IMR-90 (cell line): ENCODE results near the gene TMEM209. TPM values are rescaled to one million over a fixed set of nuclear protein-coding genes. Genes with fewer than 3 reads are reported as not detected.

Experiments used
- ATAC-seq: fragments of 200-7000 bp; cut with Tn5 transposase; 2 replicates; pipeline ENCODE4 v1.9.1; 2020; ENCODE audit warnings: low read depth, mild to moderate bottlenecking, moderate library complexity
- BruUV-seq: library from RNA; stranded (reverse); fragments of 400-500 nt; replicated peaks from 2 replicates; lab custom pipeline; 2021; lab: Mats Ljungman, UMichigan
- CTCF ChIA-PET: fragments of 300-600 bp; formaldehyde crosslinking; extraction: SDS; loops from one replicate; lab custom pipeline; 2021; ENCODE audit warnings: antibody characterized with exemption; lab: Yijun Ruan, JAX
- POLR2A ChIA-PET: fragments of 300-600 bp; sonication (Branson Sonifier 250); formaldehyde crosslinking; loops from one replicate; lab custom pipeline; 2022; ENCODE audit warnings: antibody characterized with exemption; ENCODE audit not compliant: unreplicated experiment; lab: Charles Lee
- DNase-seq: peaks from one replicate; pipeline ENCODE4 v3.0.0; 2013
- H2AFZ ChIP-seq: replicated peaks from 2 replicates; pipeline ENCODE3; 2013; ENCODE audit warnings: low read length, mild to moderate bottlenecking; ENCODE audit not compliant: poor library complexity
- H2AK5ac ChIP-seq: 2 replicates; pipeline ENCODE4 v1.6.1; 2013; ENCODE audit warnings: low read depth, low read length, inconsistent platforms
- H2AK9ac ChIP-seq: replicated peaks from 2 replicates; pipeline ENCODE3; 2013; ENCODE audit warnings: mild to moderate bottlenecking, low read depth, low read length, moderate library complexity; ENCODE audit not compliant: poor library complexity
- H2BK120ac ChIP-seq: 2 replicates; pipeline ENCODE4 v1.6.1; 2013; ENCODE audit warnings: low read depth, low read length, inconsistent platforms
- H2BK15ac ChIP-seq: 3 replicates; pipeline ENCODE4 v1.6.1; 2013; ENCODE audit warnings: low read depth, low read length, inconsistent platforms
- H2BK20ac ChIP-seq: 2 replicates; pipeline ENCODE4 v1.6.1; 2013; ENCODE audit warnings: low read depth, mild to moderate bottlenecking, inconsistent platforms, low read length, moderate library complexity
- H2BK5ac ChIP-seq: 2 replicates; pipeline ENCODE4 v1.6.1; 2013; ENCODE audit warnings: mild to moderate bottlenecking, low read depth, low read length, inconsistent platforms; ENCODE audit not compliant: poor library complexity, severe bottlenecking
- H3K14ac ChIP-seq: replicated peaks from 2 replicates; pipeline ENCODE4 v1.6.1; 2013; ENCODE audit warnings: low read depth, low read length, inconsistent platforms
- H3K18ac ChIP-seq: 2 replicates; pipeline ENCODE4 v1.6.1; 2013; ENCODE audit warnings: low read depth, low read length, control low read depth
- H3K23ac ChIP-seq: 2 replicates; pipeline ENCODE4 v1.6.1; 2013; ENCODE audit warnings: low read depth, low read length, inconsistent platforms
- H3K27ac ChIP-seq: 2 replicates; pipeline ENCODE4 v1.5.1; 2013; ENCODE audit warnings: mild to moderate bottlenecking, control low read depth, low read length; ENCODE audit not compliant: insufficient read depth
- H3K27me3 ChIP-seq: 2 replicates; pipeline ENCODE4 v1.6.1; 2013; ENCODE audit warnings: low read length; ENCODE audit not compliant: control insufficient read depth, insufficient read depth
- H3K36me3 ChIP-seq: 2 replicates; pipeline ENCODE4 v1.6.1; 2013; ENCODE audit warnings: low read length, mixed read lengths; ENCODE audit not compliant: control insufficient read depth, insufficient read depth
- H3K4ac ChIP-seq: 2 replicates; pipeline ENCODE4 v1.6.1; 2013; ENCODE audit warnings: low read depth, low read length, inconsistent platforms
- H3K4me1 ChIP-seq: 2 replicates; pipeline ENCODE4 v1.6.1; 2013; ENCODE audit warnings: low read length, mixed read lengths; ENCODE audit not compliant: control insufficient read depth, insufficient read depth
- H3K4me2 ChIP-seq: 2 replicates; pipeline ENCODE4 v1.6.1; 2013; ENCODE audit warnings: low read depth, mild to moderate bottlenecking, control low read depth, low read length, moderate library complexity
- H3K4me3 ChIP-seq: 2 replicates; pipeline ENCODE4 v1.5.1; 2013; ENCODE audit warnings: low read depth, mild to moderate bottlenecking, control low read depth, low read length, moderate library complexity; ENCODE audit not compliant: insufficient read depth
- H3K56ac ChIP-seq: 2 replicates; pipeline ENCODE4 v1.6.1; 2013; ENCODE audit warnings: low read length, inconsistent platforms; ENCODE audit not compliant: insufficient read depth; ENCODE audit errors: extremely low read depth
- H3K79me1 ChIP-seq, 2 experiments: 2 replicates each; pipeline ENCODE4 v1.6.1; 2013; ENCODE audit warnings: low read length in 2 of 2, inconsistent platforms in 1 of 2, low read depth in 1 of 2
- H3K9ac ChIP-seq: 2 replicates; pipeline ENCODE4 v1.6.1; 2013; ENCODE audit warnings: low read depth, low read length, control low read depth
- H3K9me1 ChIP-seq: 2 replicates; pipeline ENCODE4 v1.6.1; 2013; ENCODE audit warnings: low read length, inconsistent platforms; ENCODE audit not compliant: insufficient read depth
- H3K9me3 ChIP-seq: 2 replicates; pipeline ENCODE4 v1.6.1; 2013; ENCODE audit warnings: low read length; ENCODE audit not compliant: control insufficient read depth, insufficient read depth
- H4K20me1 ChIP-seq: 2 replicates; pipeline ENCODE4 v1.6.1; 2013; ENCODE audit warnings: low read length, inconsistent platforms; ENCODE audit not compliant: insufficient read depth
- H4K5ac ChIP-seq: 2 replicates; pipeline ENCODE4 v1.6.1; 2013; ENCODE audit warnings: mild to moderate bottlenecking, low read depth, low read length, control low read depth
- H4K8ac ChIP-seq, 2 experiments: 2 replicates each; pipeline ENCODE4 v1.6.1; 2013; ENCODE audit warnings: low read depth in 2 of 2, low read length in 2 of 2, control low read depth in 1 of 2, inconsistent platforms in 1 of 2
- H4K91ac ChIP-seq: 2 replicates; pipeline ENCODE4 v1.6.1; 2013; ENCODE audit warnings: low read depth, low read length, inconsistent platforms; ENCODE audit not compliant: insufficient read depth
- MXI1 ChIP-seq: IDR thresholded peaks from 2 replicates; pipeline ENCODE4 v1.6.1; 2012; ENCODE audit warnings: low read depth, mild to moderate bottlenecking, low read length, moderate library complexity, borderline replicate concordance
- RFX5 ChIP-seq: IDR thresholded peaks from 2 replicates; pipeline ENCODE4 v1.8.0; 2012; ENCODE audit warnings: low read depth, mild to moderate bottlenecking, low read length, moderate library complexity
- WGBS, 2 experiments: methylation state at CpG; one replicate each; pipeline versions ENCODE4 v1.1.5 to v1.1.7; 2013; ENCODE audit warnings: missing lambda C conversion rate in 2 of 2; ENCODE audit not compliant: insufficient read length in 1 of 2; ENCODE audit errors: extremely low coverage in 2 of 2; 5-methylcytosine and 5-hydroxymethylcytosine counted together
- dilution Hi-C: fragments of 300-500 bp; cut with HindIII; formaldehyde crosslinking; loops from one replicate; pipeline ENCODE4 v1.14.3; 2018; ENCODE audit warnings: low sequenced_read_pairs; ENCODE audit not compliant: unreplicated experiment
- in situ Hi-C: fragments of 300-500 bp; cut with MboI; formaldehyde crosslinking; loops from 3 replicates; pipeline ENCODE4 v1.14.3; 2019; ENCODE audit warnings: low sequenced_read_pairs, inconsistent platforms, mixed read lengths
- intact Hi-C: fragments of 100-400 bp; cut with micrococcal nuclease; formaldehyde crosslinking; loops from 2 replicates; pipeline ENCODE4 v1.10.0; 2022
- polyA plus RNA-seq, 3 experiments: library from polyadenylated mRNA; depleted of rRNA; stranded (reverse); fragments of >200 nt; gene quantifications; 2 replicates each; pipeline ENCODE4 v1.2.3, GENCODE V29; 2012; ENCODE audit warnings: low replicate concordance in 1 of 3
- total RNA-seq: library from RNA; depleted of rRNA; stranded (reverse); fragments of >200 nt; gene quantifications from 2 replicates; pipeline ENCODE4 v1.2.3, GENCODE V29; 2012
- TF ChIP-seq, protein P1 (sequence below): fragments of 150-350 bp; IDR thresholded peaks from 2 replicates; pipeline ENCODE4 v1.6.1; 2016; ENCODE audit warnings: low read depth, mild to moderate bottlenecking, low read length, moderate library complexity, borderline replicate concordance

TMEM209 gene
- total and polyA plus RNA-seq, 2 of the 4 experiments (the other 2 are of a cell fraction) = 8.0 to 11.3 TPM

DNA sequence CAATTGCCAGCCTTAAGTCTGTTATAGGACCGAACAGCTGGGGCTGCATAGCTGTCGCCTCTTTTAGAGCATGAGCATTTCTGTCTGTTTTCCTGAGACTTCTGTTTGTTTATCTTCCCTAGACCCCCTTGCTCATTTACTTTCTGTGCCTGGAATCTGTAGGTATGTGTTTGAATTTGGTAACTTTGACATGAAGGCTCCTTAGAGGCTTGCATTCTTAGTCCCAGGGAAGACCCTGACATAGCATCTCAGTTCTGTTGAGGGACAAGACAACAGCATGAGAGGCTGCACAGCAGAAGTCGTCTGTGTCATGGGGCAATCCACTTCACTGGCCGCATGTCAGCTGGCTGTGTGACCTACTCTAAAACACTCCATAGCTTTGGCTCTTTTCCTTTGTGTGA lies 76.2 kb downstream of the TMEM209 start:
- Histone ChIP-seq H3K9me3 (no peaks in the 10 kb centered on the region), H3K9ac (no peak overlapping the region), H4K5ac (no peak overlapping the region), H4K8ac (no peak overlapping the region), H2AFZ (no peak overlapping the region), H3K4me3 (no peak overlapping the region), H3K27me3 (no peaks in the 10 kb centered on the region), H2BK20ac (no peak overlapping the region), H3K4me2 (no peak overlapping the region), H2BK15ac (no peak overlapping the region), H3K4me1 (no peaks in the 10 kb centered on the region), H3K27ac (no peak overlapping the region), H4K91ac (no peak overlapping the region), H3K4ac (no peak overlapping the region), H3K14ac (no peak overlapping the region), H2AK9ac (no peak overlapping the region), H3K9me1 (no peaks in the 10 kb centered on the region; the same call in 1 of the 2 replicates), H3K79me1 (no peaks in the 10 kb centered on the region), H2AK5ac (no peak overlapping the region), H3K23ac (no peak overlapping the region), H3K36me3 (peaks cover 34% of the 10 kb centered on the region), H3K56ac (no peak overlapping the region), H4K20me1 (no peaks in the 10 kb centered on the region), H2BK120ac (no peak overlapping the region), H3K18ac (no peak overlapping the region), H2BK5ac (no peak overlapping the region)
- intact Hi-C loops = no loop called here
- BruUV-seq = no TSS peak
- no peak for TF ChIP-seq MXI1
- TF ChIP-seq, protein P1, sequence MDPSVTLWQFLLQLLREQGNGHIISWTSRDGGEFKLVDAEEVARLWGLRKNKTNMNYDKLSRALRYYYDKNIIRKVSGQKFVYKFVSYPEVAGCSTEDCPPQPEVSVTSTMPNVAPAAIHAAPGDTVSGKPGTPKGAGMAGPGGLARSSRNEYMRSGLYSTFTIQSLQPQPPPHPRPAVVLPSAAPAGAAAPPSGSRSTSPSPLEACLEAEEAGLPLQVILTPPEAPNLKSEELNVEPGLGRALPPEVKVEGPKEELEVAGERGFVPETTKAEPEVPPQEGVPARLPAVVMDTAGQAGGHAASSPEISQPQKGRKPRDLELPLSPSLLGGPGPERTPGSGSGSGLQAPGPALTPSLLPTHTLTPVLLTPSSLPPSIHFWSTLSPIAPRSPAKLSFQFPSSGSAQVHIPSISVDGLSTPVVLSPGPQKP = no peak
- TF ChIP-seq RFX5 = no peak
- dilution Hi-C loops = no loop called here
- POLR2A ChIA-PET = interaction anchor here (0.7 kb wide), 1 partner anchor 14 kb away, joined by 3 read pairs; no protein-coding TSS in a partner anchor
- DNase-seq (no peak), ATAC-seq (no peak)
- in situ Hi-C loops = no loop called here
- CTCF ChIA-PET = no interaction called here
- no CpG with 5 or more reads among the region's 4 CpGs for WGBS, 2 experiments
